HG03439 (cell line): ENCODE results near the gene KPNA6.
"Not testable (repeated sequence)": the region's sequence is repeated elsewhere in the genome, so short reads cannot be mapped to it uniquely, and the experiment has no call there.

ENCODE experiments used
- ATAC-seq: cut with Tn5 transposase; IDR thresholded peaks from one replicate; pipeline ENCODE4 v1.9.1; 2021; ENCODE audit warnings: mild to moderate bottlenecking, moderate library complexity; ENCODE audit not compliant: unreplicated experiment

KPNA6 gene

GRCh38 chr1:32100359-32100758, 7.5 kb upstream of the KPNA6 start:
- ATAC-seq: no peak

- ATAC-seq: no peak
Measured at GRCh38 chr1:32100807-32101708, 6.8 kb upstream of the KPNA6 start.

GRCh38 chr1:32104127-32104526, 3.7 kb upstream of the KPNA6 start:
- no peak for ATAC-seq

GRCh38 chr1:32105338-32105737, 2.5 kb upstream of the KPNA6 start:
- no peak for ATAC-seq

- ATAC-seq: no peak
Measured at GRCh38 chr1:32106663-32107275, 1.1 kb upstream of the KPNA6 start.

GRCh38 chr1:32111040-32111623, 3.3 kb downstream of the KPNA6 start:
- no peak for ATAC-seq

GRCh38 chr1:32111789-32112188, 3.9 kb downstream of the KPNA6 start:
- no peak for ATAC-seq

GRCh38 chr1:32112806-32113375, 5.0 kb downstream of the KPNA6 start:
- no peak for ATAC-seq

- not testable (repeated sequence) for ATAC-seq
Measured at GRCh38 chr1:32113436-32113835, 5.6 kb downstream of the KPNA6 start.

- ATAC-seq: no peak
Measured at GRCh38 chr1:32114420-32114819, 6.6 kb downstream of the KPNA6 start.

GRCh38 chr1:32115496-32115895, 7.6 kb downstream of the KPNA6 start:
- no peak for ATAC-seq

- ATAC-seq: no peak
Measured at GRCh38 chr1:32116531-32116930, 8.7 kb downstream of the KPNA6 start.

- no peak for ATAC-seq
Measured at GRCh38 chr1:32122151-32122550, 14.3 kb downstream of the KPNA6 start.

- ATAC-seq: not testable (repeated sequence)
Measured at GRCh38 chr1:32123361-32123760, 15.5 kb downstream of the KPNA6 start.

- ATAC-seq: no peak
Measured at GRCh38 chr1:32125313-32125712, 17.5 kb downstream of the KPNA6 start.

GRCh38 chr1:32126770-32127169, 18.9 kb downstream of the KPNA6 start:
- no peak for ATAC-seq

- ATAC-seq: no peak
Measured at GRCh38 chr1:32127409-32128198, 19.7 kb downstream of the KPNA6 start.

GRCh38 chr1:32128479-32128878, 20.6 kb downstream of the KPNA6 start:
- ATAC-seq: no peak

GRCh38 chr1:32128964-32129363, 21.1 kb downstream of the KPNA6 start:
- no peak for ATAC-seq

- ATAC-seq: not testable (repeated sequence)
Measured at GRCh38 chr1:32133950-32134280, 26.1 kb downstream of the KPNA6 start.

GRCh38 chr1:32137111-32137510, 29.3 kb downstream of the KPNA6 start:
- no peak for ATAC-seq
